Epithelial cell of proximal tubule (primary cell): ENCODE measurements around the gene DOCK9. TPM values are rescaled to one million over a fixed set of nuclear protein-coding genes. Genes with fewer than 3 reads are reported as not detected.

Experiments used
- DNase-seq: peaks from one replicate; pipeline ENCODE4 v3.0.0-alpha.2; 2011; ENCODE audit warnings: low read depth
- H3K4me3 ChIP-seq: 2 replicates; pipeline ENCODE4 v1.5.1; 2011; ENCODE audit warnings: low read depth, mild to moderate bottlenecking, low read length
- CTCF ChIP-seq: conservative IDR thresholded peaks from 2 replicates; pipeline ENCODE4 v1.5.1; 2012; ENCODE audit warnings: low read depth, mild to moderate bottlenecking, low read length
- total RNA-seq: library from RNA; depleted of rRNA; stranded (reverse); fragments of >200 nt; gene quantifications from 2 replicates; pipeline ENCODE4 v1.2.3, GENCODE V29; 2015

DOCK9 gene
- total RNA-seq, 1 donor from 2014 or later = 37.6 TPM

- no peak for TF ChIP-seq CTCF
- DNase-seq = no peak
- H3K4me3 ChIP-seq = no peak overlapping the region
Measured at GRCh38 chr13:98776644-98777043, 201.2 kb downstream of the DOCK9 start.

DNA sequence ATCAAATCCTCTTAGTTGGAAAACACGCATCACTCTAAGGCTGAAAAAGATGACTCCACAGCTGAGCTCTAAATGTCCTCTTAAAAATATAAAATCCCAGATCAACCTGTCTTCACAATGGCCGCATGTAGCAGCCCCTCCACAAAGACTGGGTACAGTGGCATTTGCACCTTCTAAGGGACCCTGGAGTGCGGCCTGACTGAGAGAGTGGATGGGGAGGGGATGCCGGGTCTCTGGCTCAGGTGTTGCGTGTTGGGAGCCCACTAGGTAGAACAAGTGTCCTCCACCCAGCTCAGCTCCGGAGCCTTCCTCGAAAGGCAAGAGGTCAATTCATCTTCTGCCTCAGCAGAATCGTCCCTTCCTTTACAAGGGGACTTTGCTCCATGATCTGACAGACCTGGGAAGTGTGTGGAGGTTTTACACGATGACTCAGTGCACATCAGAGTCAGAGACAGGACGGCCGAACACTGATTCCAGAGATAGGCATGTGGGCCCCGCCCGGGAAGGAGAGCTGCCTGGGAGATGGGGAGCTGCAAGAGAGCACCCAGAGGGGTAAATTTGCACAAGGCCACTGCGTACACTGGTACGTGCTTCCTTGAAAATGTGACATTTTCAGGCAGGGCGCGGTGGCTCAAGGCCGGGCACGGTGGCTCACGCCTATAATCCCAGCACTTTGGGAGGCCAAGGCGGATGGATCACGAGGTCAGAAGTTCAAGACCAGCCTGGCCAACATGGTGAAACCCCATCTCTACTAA, 201.8 kb downstream of the DOCK9 start:
- no peak overlapping the region for H3K4me3 ChIP-seq
- DNase-seq = peak; percentile 67
- no peak for TF ChIP-seq CTCF

GRCh38 chr13:98775386-98775785, 202.5 kb downstream of the DOCK9 start:
- no peak for TF ChIP-seq CTCF
- DNase-seq = no peak

GRCh38 chr13:98774776-98775175, 203.1 kb downstream of the DOCK9 start:
- no peak overlapping the region for H3K4me3 ChIP-seq
- TF ChIP-seq CTCF = no peak
- DNase-seq = no peak

More at GRCh38 chr13:98775386-98775785, 202.5 kb downstream of the DOCK9 start:
- no peak overlapping the region for H3K4me3 ChIP-seq

GRCh38 chr13:98773921-98774320, 203.9 kb downstream of the DOCK9 start:
- no peak for DNase-seq
- no peak for TF ChIP-seq CTCF
- no peak overlapping the region for H3K4me3 ChIP-seq

DNA sequence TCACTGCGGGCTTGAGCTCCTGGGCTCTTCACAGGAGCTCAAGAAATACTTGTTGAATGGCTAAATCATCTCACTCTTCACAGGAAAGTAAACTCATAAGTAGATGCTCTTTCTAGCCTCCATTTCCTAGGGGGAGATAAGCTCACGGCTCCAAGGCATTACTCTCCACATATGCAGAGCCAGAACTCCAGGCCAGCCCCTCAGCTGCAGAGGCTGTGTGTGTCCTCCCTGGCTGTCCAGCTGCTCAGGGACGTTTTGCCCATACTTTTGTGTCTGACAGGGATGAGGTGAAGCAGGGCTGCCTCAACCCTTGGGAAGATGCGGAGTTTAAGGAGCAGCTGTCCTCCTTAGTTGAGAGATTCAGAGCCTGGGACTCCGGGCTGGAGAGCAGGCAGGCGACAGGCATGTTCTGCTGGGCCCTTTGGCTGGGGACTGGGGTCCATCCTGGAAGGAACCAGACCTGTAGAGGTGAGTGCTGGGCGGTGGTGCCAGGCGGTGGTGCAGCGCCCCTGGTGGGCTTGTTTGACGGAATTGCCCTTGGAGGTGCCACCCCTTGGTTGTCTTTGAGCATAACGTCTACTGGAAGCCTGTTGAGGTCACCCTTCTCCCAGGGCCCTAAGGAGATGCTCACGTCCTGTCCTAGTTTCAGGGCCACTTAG, 204.9 kb downstream of the DOCK9 start:
- no peak overlapping the region for H3K4me3 ChIP-seq
- DNase-seq = no peak
- no peak for TF ChIP-seq CTCF
